HepG2 (cell line): Measurements from ENCODE around the gene TEKT5. TPM values are rescaled to one million over a fixed set of nuclear protein-coding genes. Genes with fewer than 3 reads are reported as not detected.
A peak's percentile ranks its signal among the peaks of the same experiment; 100 is the strongest.

Source experiments
- ASH2L ChIP-seq: fragments of 300-600, 200-600 bp; sonication (generic); IDR thresholded peaks from 2 replicates; pipeline ENCODE4 v1.7.0; 2017; ENCODE audit warnings: low read depth, mild to moderate bottlenecking, moderate library complexity, mixed read lengths, low read length; ENCODE audit not compliant: insufficient read length
- BCL3 ChIP-seq: sonication (generic); formaldehyde crosslinking; IDR thresholded peaks from 2 replicates; pipeline ENCODE4 v1.5.1; 2020; ENCODE audit warnings: mild to moderate bottlenecking, missing genetic modification reagents, moderate library complexity
- DBP ChIP-seq: sonication (generic); formaldehyde crosslinking; IDR thresholded peaks from 2 replicates; pipeline ENCODE4 v1.4.0; 2020; ENCODE audit warnings: missing genetic modification reagents; ENCODE audit errors: not compliant biosample characterization
- DMTF1 ChIP-seq: sonication (generic); formaldehyde crosslinking; IDR thresholded peaks from 2 replicates; pipeline ENCODE4 v1.4.0; 2020; ENCODE audit warnings: mild to moderate bottlenecking, missing genetic modification reagents
- DRAP1 ChIP-seq: IDR thresholded peaks from 2 replicates; pipeline ENCODE4 v1.6.1; 2016; ENCODE audit warnings: missing genetic modification reagents, missing compliant biosample characterization
- ETS1 ChIP-seq: sonication (generic); formaldehyde crosslinking; IDR thresholded peaks from 2 replicates; pipeline ENCODE4 v1.4.0; 2020; ENCODE audit warnings: missing genetic modification reagents
- FIP1L1 ChIP-seq: fragments of 200-400 bp; formaldehyde crosslinking; IDR thresholded peaks from 2 replicates; pipeline ENCODE4 v1.6.1; 2018; ENCODE audit warnings: low read depth, mild to moderate bottlenecking, low read length, moderate library complexity, borderline replicate concordance; ENCODE audit not compliant: insufficient read depth
- FOXO1 ChIP-seq: sonication (generic); formaldehyde crosslinking; IDR thresholded peaks from 2 replicates; pipeline ENCODE4 v1.4.0; 2020; ENCODE audit warnings: missing genetic modification reagents
- HDAC1 ChIP-seq: sonication (generic); formaldehyde crosslinking; IDR thresholded peaks from 2 replicates; pipeline ENCODE4 v1.5.1; 2020; ENCODE audit warnings: mild to moderate bottlenecking, missing genetic modification reagents
- HOXA5 ChIP-seq: sonication (generic); formaldehyde crosslinking; IDR thresholded peaks from 2 replicates; pipeline ENCODE4 v1.4.0; 2020; ENCODE audit warnings: missing genetic modification reagents
- NFIB ChIP-seq: sonication (generic); formaldehyde crosslinking; IDR thresholded peaks from 2 replicates; pipeline ENCODE4 v1.9.0; 2021; ENCODE audit warnings: missing genetic modification reagents, mild to moderate bottlenecking, borderline replicate concordance
- NFIC ChIP-seq: IDR thresholded peaks from 2 replicates; pipeline ENCODE4 v1.6.1; 2012; ENCODE audit warnings: mild to moderate bottlenecking, low read length, inconsistent platforms
- PLRG1 ChIP-seq: fragments of 450-650 bp; conservative IDR thresholded peaks from 2 replicates; pipeline ENCODE4 v1.6.1; 2016
- SMC3 ChIP-seq: IDR thresholded peaks from 2 replicates; pipeline ENCODE4 v1.6.1; 2011; ENCODE audit warnings: low read length, improper control_type of control experiment
- TFDP2 ChIP-seq: sonication (generic); formaldehyde crosslinking; IDR thresholded peaks from 2 replicates; pipeline ENCODE4 v1.4.0; 2020; ENCODE audit warnings: missing genetic modification reagents
- WIZ ChIP-seq: sonication (generic); formaldehyde crosslinking; IDR thresholded peaks from 2 replicates; pipeline ENCODE4 v1.5.1; 2020; ENCODE audit warnings: mild to moderate bottlenecking, missing genetic modification reagents
- ZFP36L1 ChIP-seq: sonication (generic); formaldehyde crosslinking; IDR thresholded peaks from 2 replicates; pipeline ENCODE4 v1.8.0; 2022; ENCODE audit warnings: mild to moderate bottlenecking, missing genetic modification reagents, moderate library complexity
- ZNF564 ChIP-seq: sonication (generic); formaldehyde crosslinking; IDR thresholded peaks from 2 replicates; pipeline ENCODE4 v1.8.1; 2023; ENCODE audit warnings: mild to moderate bottlenecking, missing genetic modification reagents
- ZNF704 ChIP-seq: sonication (generic); formaldehyde crosslinking; IDR thresholded peaks from 2 replicates; pipeline ENCODE4 v1.8.1; 2023; ENCODE audit warnings: mild to moderate bottlenecking, inconsistent platforms, moderate library complexity, missing genetic modification reagents, borderline replicate concordance
- ZSCAN30 ChIP-seq: sonication (generic); formaldehyde crosslinking; IDR thresholded peaks from 2 replicates; pipeline ENCODE4 v1.5.0; 2020; ENCODE audit warnings: mild to moderate bottlenecking, missing genetic modification reagents
- polyA plus RNA-seq, 8 experiments: library from polyadenylated mRNA; depleted of rRNA in 3 of 8; stranded (reverse) in 7 of 8; unstranded in 1 of 8; fragments of >200 nt; fragmentation: Illumina TruSeq in 4 of 8; extraction: Trizol in 4 of 8; gene quantifications; 2 replicates each; pipeline versions ENCODE4 v1.2.1 to v1.2.3, GENCODE V29; 2011 to 2016; ENCODE audit warnings: low read depth in 4 of 8, missing spikeins in 1 of 8, mixed read lengths in 1 of 8; ENCODE audit not compliant: insufficient read depth in 1 of 8
- total RNA-seq, 5 experiments: library from RNA; depleted of rRNA; stranded (reverse); fragments of >200 nt; fragmentation: Illumina TruSeq; extraction: Trizol; gene quantifications; 2 replicates each; pipeline ENCODE4 v1.2.3, GENCODE V29; 2016; ENCODE audit warnings: low read depth in 1 of 5

Gene TEKT5
- total and polyA plus RNA-seq, 2 of the 13 experiments (the other 11 are each of a cell fraction or from before 2014, with no cell fraction given) = 0.16 TPM; not detected in 1

- TF ChIP-seq FIP1L1 (peak; percentile 80; the same call in 1 of the 2 replicates), TFDP2 (CRISPR knock-in tag) (peak; percentile 94), HDAC1 (CRISPR knock-in tag) (peak; percentile 92), PLRG1 (no peak), BCL3 (CRISPR knock-in tag) (peak; percentile 95), DMTF1 (CRISPR knock-in tag) (peak; percentile 88; the same call in 1 of the 2 replicates), SMC3 (no peak), WIZ (CRISPR knock-in tag) (peak; percentile 84), NFIC (no peak; the same call in 1 of the 2 replicates), ZNF704 (CRISPR knock-in tag) (peak; percentile 96), NFIB (CRISPR knock-in tag) (no peak), ZNF564 (CRISPR knock-in tag) (peak; percentile 76; the same call in 1 of the 2 replicates), ASH2L (peak; percentile 99), ZFP36L1 (CRISPR knock-in tag) (0 out of 2 replicates have a peak, but pooled peaks have one; percentile 75), FOXO1 (peak; percentile 82), ETS1 (peak; percentile 89; the same call in 1 of the 2 replicates), ZSCAN30 (CRISPR knock-in tag) (peak; percentile 90; the same call in 1 of the 2 replicates), DBP (peak; percentile 46), HOXA5 (CRISPR knock-in tag) (peak; percentile 91; the same call in 1 of the 2 replicates), DRAP1 (CRISPR knock-in tag) (peak; percentile 100)
Measured at GRCh38 chr16:10743610-10744369, 49.1 kb upstream of the TEKT5 start, which contains the start of gene NUBP1 (continued).
